B cell (primary cell): ENCODE measurements around the gene ASB8. TPM values are rescaled to one million over a fixed set of nuclear protein-coding genes. Genes with fewer than 3 reads are reported as not detected.

ENCODE experiments used
- ATAC-seq: fragments of 200-7000 bp; cut with Tn5 transposase; one replicate; pipeline ENCODE4 v1.10.0; 2021; ENCODE audit warnings: low read depth, mild to moderate bottlenecking, moderate number of reproducible peaks, moderate library complexity
- CTCF ChIA-PET: fragments of 350-600 bp; sonication (Branson Sonifier 250); formaldehyde crosslinking; loops from one replicate; lab custom pipeline; 2021; ENCODE audit warnings: antibody characterized with exemption, inconsistent platforms; lab: Charles Lee
- POLR2A ChIA-PET: fragments of 350-600 bp; sonication (Branson Sonifier 250); formaldehyde crosslinking; loops from one replicate; lab custom pipeline; 2021; ENCODE audit warnings: antibody characterized with exemption; lab: Charles Lee
- DNase-seq: peaks from one replicate; pipeline ENCODE4 v3.0.0; 2013
- H2AFZ ChIP-seq: 2 replicates; pipeline ENCODE4 v1.6.1; 2012; ENCODE audit warnings: mild to moderate bottlenecking, low read depth, low read length; ENCODE audit not compliant: insufficient read depth, poor library complexity, severe bottlenecking
- H3K27ac ChIP-seq, 2 donors: 1 replicate in 1 of 2; 2 replicates in 1 of 2; pipeline ENCODE4 v1.5.1; 2012 to 2013; ENCODE audit warnings: low read length in 2 of 2, mild to moderate bottlenecking in 2 of 2, moderate library complexity in 1 of 2
- H3K27me3 ChIP-seq, 4 experiments: fragments of 200-600 bp in 1 of 4; sonication (generic) in 1 of 4; replicated peaks in 1 of 4; 1 replicate in 2 of 4; 2 replicates in 2 of 4; pipeline versions ENCODE4 v1.6.1 to v1.7.0; 2013 to 2016; ENCODE audit warnings: low read length in 3 of 4, mild to moderate bottlenecking in 2 of 4, mixed read lengths in 1 of 4, moderate library complexity in 1 of 4; ENCODE audit not compliant: insufficient read depth in 4 of 4, control insufficient read depth in 3 of 4; ENCODE audit errors: control extremely low read depth in 1 of 4
- H3K36me3 ChIP-seq, 2 experiments: replicated peaks in 1 of 2; 1 replicate in 1 of 2; 2 replicates in 1 of 2; pipeline versions ENCODE4 v1.6.1 to v1.7.1; 2013; ENCODE audit warnings: low read length in 1 of 2; ENCODE audit not compliant: insufficient read depth in 2 of 2, control insufficient read depth in 1 of 2; ENCODE audit errors: control extremely low read depth in 1 of 2, extremely low read depth in 1 of 2
- H3K4me1 ChIP-seq, 2 donors: fragments of 200-600 bp in 1 of 2; sonication (generic) in 1 of 2; 1 replicate in 1 of 2; 2 replicates in 1 of 2; pipeline versions ENCODE4 v1.5.1 to v1.6.1; 2013 to 2017; ENCODE audit warnings: low read length in 2 of 2; ENCODE audit not compliant: control insufficient read depth in 2 of 2, insufficient read depth in 2 of 2
- H3K4me2 ChIP-seq: replicated peaks from 2 replicates; pipeline ENCODE3; 2012; ENCODE audit warnings: mild to moderate bottlenecking, low read depth, low read length; ENCODE audit not compliant: poor library complexity, severe bottlenecking
- H3K4me3 ChIP-seq, 5 experiments: fragments of 200-600 bp in 1 of 5; sonication (generic) in 1 of 5; 1 replicate in 3 of 5; 2 replicates in 2 of 5; pipeline versions ENCODE4 v1.5.1 to v1.7.0; 2011 to 2016; ENCODE audit warnings: low read length in 4 of 5, mild to moderate bottlenecking in 4 of 5, low read depth in 2 of 5, control low read depth in 1 of 5, moderate library complexity in 1 of 5; ENCODE audit not compliant: insufficient read depth in 1 of 5; ENCODE audit errors: control extremely low read depth in 1 of 5, extremely low read depth in 1 of 5
- H3K79me2 ChIP-seq: fragments of 200-600 bp; sonication (generic); one replicate; pipeline ENCODE4 v1.6.0; 2016; ENCODE audit warnings: low read length; ENCODE audit not compliant: control insufficient read depth, insufficient read depth
- H3K9ac ChIP-seq: fragments of 200-600 bp; sonication (generic); 2 replicates; pipeline ENCODE4 v1.6.1; 2017; ENCODE audit warnings: mild to moderate bottlenecking, low read length, moderate library complexity
- H3K9me3 ChIP-seq, 3 donors: one replicate each; pipeline versions ENCODE4 v1.6.1 to v1.7.1; 2013; ENCODE audit warnings: low read length in 2 of 3; ENCODE audit not compliant: control insufficient read depth in 2 of 3, insufficient read depth in 1 of 3; ENCODE audit errors: control extremely low read depth in 1 of 3
- H4K20me1 ChIP-seq: 2 replicates; pipeline ENCODE4 v1.6.0; 2012; ENCODE audit warnings: mild to moderate bottlenecking, low read length; ENCODE audit not compliant: insufficient read depth, control insufficient read depth, poor library complexity, severe bottlenecking
- H3K27ac Mint-ChIP-seq: one replicate; pipeline ENCODE4 v1.8.0; 2021; ENCODE audit warnings: mixed read lengths
- H3K27me3 Mint-ChIP-seq: one replicate; pipeline ENCODE4 v1.8.0; 2021; ENCODE audit warnings: mixed read lengths
- H3K4me1 Mint-ChIP-seq: one replicate; pipeline ENCODE4 v1.8.0; 2021; ENCODE audit warnings: mixed read lengths
- H3K4me3 Mint-ChIP-seq: one replicate; pipeline ENCODE4 v1.8.0; 2021; ENCODE audit warnings: mixed read lengths
- H3K9me3 Mint-ChIP-seq: one replicate; pipeline ENCODE4 v1.8.0; 2022; ENCODE audit warnings: mixed read lengths; ENCODE audit not compliant: insufficient read depth
- CTCF ChIP-seq: fragments of 200-600 bp; IDR thresholded peaks from one replicate; pipeline ENCODE4 v1.8.0; 2022; ENCODE audit warnings: antibody characterized with exemption, mild to moderate bottlenecking
- EZH2 ChIP-seq: IDR thresholded peaks from 2 replicates; pipeline ENCODE4 v1.6.1; 2012; ENCODE audit warnings: borderline replicate concordance, low read depth, mild to moderate bottlenecking, moderate library complexity, low read length; ENCODE audit not compliant: insufficient read depth, poor library complexity, severe bottlenecking
- WGBS: methylation state at CpG from one replicate; pipeline ENCODE4 v1.1.5; 2013; ENCODE audit warnings: missing lambda C conversion rate; ENCODE audit not compliant: insufficient coverage; 5-methylcytosine and 5-hydroxymethylcytosine counted together
- intact Hi-C: fragments of 100-400 bp; cut with micrococcal nuclease; formaldehyde crosslinking; loops from one replicate; pipeline ENCODE4 v1.10.0; 2022
- polyA plus RNA-seq: library from polyadenylated mRNA; depleted of rRNA; stranded (reverse); fragments of >200 nt; gene quantifications from 2 replicates; pipeline ENCODE4 v1.2.3, GENCODE V29; 2012
- total RNA-seq, 2 donors: library from RNA; stranded (reverse); fragments of 120-200 nt in 1 of 2; gene quantifications; 1 replicate in 1 of 2; 2 replicates in 1 of 2; pipeline versions ENCODE4 v1.2.3 to v1.2.4, GENCODE V29; 2013 to 2022

Gene ASB8
- total and polyA plus RNA-seq, 2 donors (not counting 1 experiment from before 2014, with no cell fraction given): 22.7 to 54.8 TPM

DNA sequence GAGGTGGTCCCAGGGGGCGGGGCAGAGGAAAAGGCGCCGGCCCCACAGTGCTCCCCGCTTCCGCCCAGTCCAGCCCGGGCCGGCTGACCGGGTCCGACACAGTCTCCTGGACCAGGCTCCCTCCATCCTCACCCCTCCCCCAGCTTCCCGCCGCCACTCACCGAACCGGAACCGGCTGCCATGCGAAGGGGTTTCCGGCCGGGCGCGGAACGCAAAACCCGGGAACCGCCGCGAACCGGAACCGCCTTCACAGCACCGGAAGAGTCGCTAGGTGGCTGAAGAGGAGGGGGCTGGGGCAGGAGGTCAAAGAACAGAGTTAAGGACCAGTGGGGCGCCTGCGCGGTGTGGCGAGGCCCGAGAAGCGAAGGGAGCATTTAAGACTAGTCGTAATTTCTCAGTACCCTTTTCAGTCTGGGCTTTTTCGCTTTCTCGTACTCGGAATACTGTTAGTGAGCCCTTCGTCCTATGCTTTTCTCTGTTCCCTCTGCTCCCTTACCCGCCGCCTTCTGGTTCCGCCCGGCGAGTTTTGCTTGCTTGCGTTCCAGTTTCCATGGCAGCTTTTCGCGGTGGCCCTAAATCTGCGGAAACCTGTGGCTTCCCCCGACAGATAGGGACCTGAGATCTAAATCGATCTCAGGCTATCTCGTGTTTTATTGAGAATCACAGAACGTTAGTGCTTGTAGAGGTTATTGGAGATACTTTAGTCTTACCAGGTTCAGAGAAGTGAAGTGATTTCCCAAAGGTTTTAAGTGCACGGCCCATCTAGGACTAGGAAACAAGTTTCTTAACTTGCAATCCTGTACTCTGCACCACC is 51.2 kb downstream of the ASB8 start, which contains the start of gene SENP1:
Gene SENP1, minus strand, starts transcription at position 213 of the 814 bp plus-strand sequence. CDS start 4,607 bp downstream, outside the sequence.
- Mint-ChIP-seq H3K4me1 (peaks cover 38% of the 10 kb centered on the region), H3K27me3 (no peaks in the 10 kb centered on the region), H3K4me3 (peak within 1 kb of the TSS; percentile 89), H3K27ac (peak within 1 kb of the TSS; percentile 95), H3K9me3 (no peaks in the 10 kb centered on the region)
- WGBS: under 1% methylated on average over 47 of the region's 53 CpGs
- peaks cover 71% of the 10 kb centered on the region for H3K79me2 ChIP-seq
- no peaks in the 10 kb centered on the region for H4K20me1 ChIP-seq
- DNase-seq: peak; percentile 96
- H3K36me3 ChIP-seq: no peaks in the 10 kb centered on the region
- ATAC-seq: peak; percentile 78
- peaks cover 20% of the 10 kb centered on the region in 2 donors for H3K4me1 ChIP-seq
- peak within 1 kb of the TSS; percentile 83 for H3K4me2 ChIP-seq
- TF ChIP-seq CTCF: peak; percentile 28
- no peak for TF ChIP-seq EZH2
- no peaks in the 10 kb centered on the region for H3K27me3 ChIP-seq
- CTCF ChIA-PET: interaction anchor here (0.5 to 2.9 kb wide), 7 partner anchors 14 to 558 kb away, joined by 3 to 28 read pairs (median 4); partner anchors contain the start of genes ASB8 and PFKM
- H3K9me3 ChIP-seq: no peaks in the 10 kb centered on the region
- POLR2A ChIA-PET: interaction anchor here (0.6 to 2.7 kb wide), 5 partner anchors 13 to 591 kb away, joined by 3 to 10 read pairs (median 4); partner anchors contain the start of genes ASB8 and PFKM
- peak within 1 kb of the TSS; percentile 70 for H2AFZ ChIP-seq
- peak within 1 kb of the TSS; percentile 87 for H3K9ac ChIP-seq
- peak within 1 kb of the TSS; percentile 93 to 99 for H3K27ac ChIP-seq
- H3K4me3 ChIP-seq: peak within 1 kb of the TSS; percentile 61 to 94 (median 80)
- intact Hi-C loops: loop anchor here (1.0 to 10.0 kb wide), 7 partner anchors 13 to 1639 kb away; partner anchors contain the start of genes ASB8, CCNT1, HDAC7 and PFKM
